ENCODE measurements around the gene EYA2.

DNA sequence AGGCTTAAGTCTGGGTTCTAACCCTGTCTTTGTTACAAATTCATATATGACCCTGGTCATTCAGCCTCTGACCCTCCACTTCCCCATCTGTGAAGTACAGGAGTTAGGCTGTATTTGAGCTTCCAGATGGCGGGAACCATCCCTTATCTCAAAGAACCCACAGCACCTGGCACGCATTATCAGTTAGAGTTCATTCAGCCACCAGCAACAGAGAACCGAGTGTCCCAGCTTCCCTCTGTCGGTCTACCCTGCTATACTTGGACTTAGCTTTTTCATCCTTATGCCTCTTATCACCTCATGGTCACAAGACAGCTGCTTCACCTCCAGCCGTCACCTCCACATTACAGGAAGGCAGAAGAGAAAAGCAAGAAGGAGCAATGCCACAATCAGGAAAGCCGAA is 147.8 kb downstream of the EYA2 start:
- TF ChIP-seq EZH2 (IDR thresholded peaks at IDR 0.05; ENCODE audit: borderline replicate concordance, insufficient read depth, low read depth, low read length, poor library complexity, severe bottlenecking) (no peak), CTCF (IDR thresholded peaks at IDR 0.05) (no peak)

Measured in B cell (primary cell).